ENCODE data around the gene IGFALS.
"Not testable (repeated sequence)": the region's sequence is repeated elsewhere in the genome, so short reads cannot be mapped to it uniquely, and the experiment has no call there.

Gene IGFALS

DNA sequence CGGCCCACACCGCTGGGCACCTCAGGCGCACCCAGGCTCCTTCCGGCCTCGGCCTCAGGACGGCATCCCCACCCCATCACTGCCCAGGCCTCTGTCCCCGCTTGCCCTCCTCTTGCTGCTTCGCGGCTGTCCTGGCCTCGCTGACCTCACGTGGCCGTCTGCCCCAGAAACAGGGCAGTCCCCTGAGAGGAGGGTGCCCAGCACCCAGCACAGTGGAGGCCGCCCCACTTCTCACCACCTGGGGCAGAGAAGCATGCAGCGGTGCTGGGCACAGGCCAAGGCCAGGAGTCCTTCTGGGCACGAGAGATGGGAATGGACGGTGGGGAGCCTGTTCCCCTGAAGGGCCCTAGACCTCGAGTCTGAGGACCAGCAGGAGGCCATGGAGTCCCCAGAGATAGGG is 24.2 kb upstream of the IGFALS start:
- DNase-seq = no peak

DNA sequence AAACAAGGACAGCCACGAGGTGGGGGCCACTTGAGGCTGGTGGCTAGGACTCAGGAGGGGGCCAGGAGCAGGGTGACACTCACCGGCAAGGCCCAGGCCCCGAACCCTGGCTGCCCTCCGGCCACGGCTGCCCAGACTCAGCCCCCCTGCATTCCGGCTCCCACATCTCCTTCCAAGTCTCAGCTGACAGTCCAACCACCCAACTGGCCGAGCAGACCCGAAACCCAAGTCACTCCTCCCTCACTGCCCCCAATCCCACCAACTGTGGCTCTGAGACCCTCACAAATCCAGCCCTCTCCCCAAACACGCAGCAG is 23.7 kb upstream of the IGFALS start:
- no peak for DNase-seq

DNA sequence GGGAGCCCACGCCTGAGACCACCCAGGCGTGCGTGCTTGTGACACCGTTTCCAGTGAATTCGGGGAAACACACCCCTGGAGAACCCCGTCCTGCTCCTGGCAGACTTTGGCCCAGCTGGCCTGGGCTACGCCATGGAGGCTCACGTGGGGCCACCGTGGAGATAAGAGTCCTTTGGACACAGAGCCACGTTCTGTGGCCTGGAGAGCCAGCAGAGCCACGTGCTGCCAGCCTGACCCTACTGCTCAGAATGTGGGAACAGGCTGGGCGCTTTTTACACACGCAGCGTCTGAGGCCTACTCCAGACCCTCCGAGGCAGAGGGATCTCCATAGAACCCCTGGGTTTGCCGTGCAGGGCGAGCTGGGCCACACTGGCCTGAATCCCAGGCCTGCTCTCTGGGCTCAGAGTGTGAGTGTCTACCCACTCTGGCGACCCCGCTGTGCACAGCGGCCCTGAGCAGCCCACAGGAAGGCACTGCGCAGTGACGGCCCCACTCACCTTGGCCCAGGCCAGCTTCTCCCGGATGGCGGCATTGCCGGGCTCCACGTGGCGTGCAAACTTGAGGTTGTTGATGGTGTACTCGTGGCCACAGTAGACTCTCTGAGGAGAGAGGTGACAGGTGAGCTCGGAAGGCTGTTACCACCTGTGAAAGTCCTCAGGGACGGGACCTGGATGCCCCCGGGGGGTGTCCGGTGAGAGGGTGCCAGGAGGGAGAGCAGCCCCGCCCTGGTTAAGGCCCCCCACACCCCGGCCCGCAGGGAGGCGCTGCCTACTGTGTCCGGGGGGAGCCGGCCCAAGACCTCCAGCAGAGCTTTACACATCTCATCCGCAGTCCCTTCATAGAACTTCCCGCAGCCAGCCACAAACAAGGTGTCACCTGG is 23.1 kb upstream of the IGFALS start:
- DNase-seq = no peak

DNA sequence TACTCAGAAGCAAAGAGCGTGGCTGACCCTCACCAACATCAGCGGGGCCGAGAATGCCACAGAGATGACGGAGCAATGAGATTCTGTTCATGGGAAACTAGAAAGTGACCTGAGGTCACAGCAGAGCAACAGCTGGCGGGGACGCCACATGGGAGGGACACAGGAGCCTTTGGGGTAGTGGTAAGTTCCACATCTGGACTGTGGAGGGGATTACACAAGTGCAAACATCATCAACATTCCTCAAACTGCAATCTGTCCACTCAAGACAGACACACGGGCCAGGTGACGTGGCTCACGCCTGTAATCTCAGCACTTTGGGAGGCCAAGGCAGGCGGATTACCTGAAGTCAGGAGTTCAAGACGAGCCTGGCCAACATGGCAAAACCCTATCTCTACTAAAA is 22.0 kb upstream of the IGFALS start:
- no peak for DNase-seq

DNA sequence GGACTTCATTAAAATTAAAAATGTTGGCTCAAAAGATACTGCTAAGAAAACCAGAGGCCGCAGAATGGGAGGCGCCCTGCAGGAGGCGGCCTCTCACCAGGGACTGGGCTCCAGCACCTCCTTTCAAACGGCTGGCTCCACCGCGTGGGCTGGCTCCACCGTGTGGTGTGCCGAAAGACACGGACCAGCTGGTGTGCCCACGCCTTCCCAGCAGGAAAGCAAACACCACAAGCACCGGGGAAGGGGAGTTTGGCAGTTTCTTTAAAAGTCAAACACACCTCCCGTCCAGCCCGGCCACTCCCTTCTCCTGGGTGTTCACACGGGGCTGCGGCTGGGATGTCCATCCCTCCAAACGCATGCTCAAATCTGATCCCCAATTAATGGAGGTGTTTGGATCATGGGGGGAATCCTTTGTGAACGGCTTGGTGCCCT is 19.2 kb upstream of the IGFALS start:
- peak; percentile 74 for DNase-seq

DNA sequence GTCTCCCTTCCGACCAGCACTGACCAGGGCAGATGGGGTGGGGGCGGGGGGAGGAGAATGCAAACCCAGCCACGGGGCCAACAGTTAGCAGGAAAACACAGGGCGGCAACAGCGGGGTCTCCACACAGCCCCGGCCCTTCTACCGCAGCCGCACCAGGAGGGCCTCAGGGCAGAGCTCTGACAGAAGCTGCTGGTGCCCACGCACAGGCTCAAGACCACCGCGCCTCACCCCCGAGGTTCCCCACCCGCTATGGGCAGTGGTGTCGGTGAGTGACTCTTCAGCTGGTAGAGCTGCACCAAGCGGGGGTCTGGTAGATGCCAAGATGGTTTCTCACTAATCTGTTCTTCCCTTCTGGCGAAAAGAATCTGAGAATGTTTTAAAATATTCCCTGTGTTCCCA is 17.0 kb upstream of the IGFALS start:
- no peak for DNase-seq

DNA sequence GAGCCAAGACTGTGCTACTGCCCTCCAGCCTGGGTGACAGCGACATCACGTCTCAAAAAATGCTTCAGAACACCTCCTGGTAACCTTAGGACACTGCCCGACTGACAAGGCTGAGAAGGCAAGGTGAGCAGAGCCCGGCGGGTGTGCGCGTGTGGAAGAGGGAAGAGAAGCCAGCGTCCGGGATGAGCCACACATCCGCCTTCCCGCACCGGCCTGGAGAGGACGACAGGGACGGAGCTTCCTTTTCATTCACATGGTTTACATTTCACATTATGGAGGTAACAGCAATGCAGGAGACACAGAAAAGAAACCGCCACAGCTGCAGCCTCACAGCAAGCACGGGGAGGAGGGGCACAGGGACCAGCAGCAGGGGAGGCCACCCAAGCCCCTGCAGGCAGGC is 16.6 kb upstream of the IGFALS start:
- no peak for DNase-seq

DNA sequence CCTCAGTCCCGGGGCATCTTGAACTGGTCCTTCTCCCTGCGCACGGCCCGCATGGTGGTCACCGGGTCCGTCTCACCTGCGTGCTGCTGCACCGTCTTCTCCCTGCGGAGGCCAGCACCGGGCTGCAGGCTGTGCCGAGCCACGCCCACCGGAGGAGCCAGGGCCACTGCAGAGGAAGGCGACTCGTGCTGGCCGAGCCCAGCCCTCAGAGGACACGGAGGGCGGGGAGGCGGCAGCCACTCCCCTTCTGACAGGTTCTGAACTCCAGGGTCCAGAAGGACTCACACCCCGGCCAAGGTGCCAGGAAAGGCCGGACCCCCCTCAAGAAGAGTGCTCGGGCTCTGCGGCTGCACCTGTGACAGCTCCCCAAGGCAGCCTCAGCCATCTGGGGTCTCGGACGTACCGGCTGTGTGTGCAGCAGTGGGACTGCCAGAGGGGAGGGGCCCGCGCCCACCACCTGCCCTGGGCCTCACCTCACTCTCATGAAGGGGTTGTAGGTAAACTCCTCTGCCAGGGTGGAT is 15.8 kb upstream of the IGFALS start:
- no peak for DNase-seq

DNA sequence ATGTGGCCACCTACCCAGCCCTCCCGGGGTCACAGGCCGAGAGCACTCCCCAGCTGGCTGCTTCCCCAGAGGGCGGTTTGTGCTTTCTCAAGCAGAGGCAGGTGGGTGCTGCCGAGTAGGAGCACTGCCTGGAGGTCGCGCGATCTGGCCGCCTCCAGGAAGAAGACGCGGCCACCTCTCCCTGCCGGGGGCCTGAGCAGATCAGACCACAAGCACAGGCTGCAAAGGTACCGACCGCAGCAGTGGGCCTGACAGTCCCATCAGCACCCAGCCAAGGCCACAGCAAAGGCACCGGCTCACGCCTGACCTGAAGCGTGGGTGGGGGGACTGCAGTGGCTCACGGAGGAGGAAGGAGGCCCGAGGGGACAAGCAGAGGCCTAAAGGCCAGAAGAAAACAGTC is 15.2 kb upstream of the IGFALS start:
- no peak for DNase-seq

DNA sequence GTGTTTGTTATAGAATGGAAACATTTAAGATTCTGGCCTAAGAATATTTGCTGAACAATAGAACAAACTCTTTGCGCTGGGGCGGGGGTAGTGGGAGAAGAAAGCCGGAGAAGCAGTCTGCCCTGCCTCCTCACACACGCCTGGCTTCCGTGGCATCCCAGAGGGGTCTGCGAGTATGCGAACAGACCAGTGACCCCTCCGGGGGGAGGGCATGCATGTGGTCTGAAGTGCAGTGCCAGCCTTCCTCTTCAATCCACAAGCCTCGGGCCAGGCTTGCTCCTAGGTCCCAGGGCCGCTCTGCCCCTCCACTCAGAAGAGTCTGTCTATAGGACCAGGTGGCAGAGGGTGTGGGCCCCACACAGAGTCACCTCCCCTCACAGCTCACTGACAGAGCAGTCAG is 14.1 kb upstream of the IGFALS start:
- DNase-seq = no peak

DNA sequence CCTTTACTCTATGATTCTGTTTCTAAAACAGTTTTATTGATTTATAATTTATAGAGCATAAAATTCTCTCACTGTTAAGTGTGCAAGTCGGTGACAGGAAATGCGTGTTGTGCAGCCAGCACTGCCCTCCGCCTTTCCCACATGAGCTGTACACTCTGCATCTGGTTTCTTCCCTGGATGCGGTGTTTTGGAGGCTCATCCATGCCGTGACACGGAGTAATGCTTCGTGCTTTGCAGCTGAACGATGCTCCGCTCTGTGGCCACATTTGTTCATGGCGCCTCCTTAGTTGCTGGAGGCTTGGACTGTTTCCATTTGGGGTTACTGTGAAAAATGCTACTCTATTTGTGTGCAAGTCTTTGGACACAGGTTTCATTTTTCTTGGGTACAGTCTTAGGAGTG is 7.2 kb upstream of the IGFALS start:
- no peak for DNase-seq

DNA sequence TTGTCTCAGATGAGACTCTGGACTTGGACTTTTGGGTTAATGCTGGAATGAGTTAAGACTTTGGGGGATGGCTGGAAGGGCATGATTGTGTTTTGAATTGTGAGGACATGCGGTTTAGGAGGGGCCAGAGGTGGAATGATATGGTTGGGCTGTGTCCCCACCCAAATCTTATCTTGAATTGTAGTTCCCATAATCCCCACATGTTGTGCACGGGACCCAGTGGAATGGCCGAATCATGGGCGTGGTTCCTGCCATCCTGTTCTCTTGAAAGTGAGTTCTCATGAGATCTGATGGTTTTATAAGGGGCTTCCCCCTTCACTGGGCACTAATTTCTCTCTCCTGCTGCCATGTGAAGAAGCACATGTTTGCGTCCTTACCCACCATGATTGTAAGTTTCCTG is 5.8 kb upstream of the IGFALS start:
- DNase-seq = not testable (repeated sequence)

DNA sequence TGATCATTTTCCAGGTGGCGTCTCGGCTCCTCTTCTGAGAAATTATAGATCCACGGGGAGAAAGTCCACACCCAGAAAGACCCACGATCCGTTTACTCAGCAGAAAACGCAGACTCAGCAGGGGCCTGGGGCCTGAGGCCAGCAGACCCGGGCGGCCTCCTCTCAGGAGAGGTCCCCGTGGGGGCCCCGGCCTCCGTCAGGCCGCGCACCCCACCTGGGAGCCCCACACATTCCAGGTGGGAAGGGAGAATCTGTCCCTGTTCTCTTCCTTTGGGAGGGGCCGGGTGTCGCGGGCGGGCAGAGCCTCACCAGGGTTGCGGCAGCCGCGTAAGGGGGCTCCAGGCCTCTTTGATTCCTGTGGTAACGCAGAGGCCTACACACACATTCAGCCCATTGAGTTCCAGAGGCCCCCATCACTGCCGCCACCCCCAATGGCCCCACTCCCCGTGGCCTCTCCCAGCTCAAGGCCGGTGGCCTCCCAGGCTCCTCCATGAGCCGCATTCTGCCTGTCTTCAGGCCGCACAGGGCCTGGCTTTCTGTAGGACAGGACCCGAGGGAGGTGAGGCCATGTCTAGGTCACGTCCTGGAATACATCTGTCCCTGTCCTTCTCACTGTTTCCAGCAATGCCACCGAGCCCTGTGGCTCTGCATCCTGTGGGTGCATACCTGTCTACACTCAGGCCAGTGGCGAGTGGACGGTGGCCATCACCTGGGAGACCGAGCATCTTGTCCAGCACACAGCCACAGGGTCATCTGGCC is 1.6 kb upstream of the IGFALS start:
- DNase-seq = no peak

DNA sequence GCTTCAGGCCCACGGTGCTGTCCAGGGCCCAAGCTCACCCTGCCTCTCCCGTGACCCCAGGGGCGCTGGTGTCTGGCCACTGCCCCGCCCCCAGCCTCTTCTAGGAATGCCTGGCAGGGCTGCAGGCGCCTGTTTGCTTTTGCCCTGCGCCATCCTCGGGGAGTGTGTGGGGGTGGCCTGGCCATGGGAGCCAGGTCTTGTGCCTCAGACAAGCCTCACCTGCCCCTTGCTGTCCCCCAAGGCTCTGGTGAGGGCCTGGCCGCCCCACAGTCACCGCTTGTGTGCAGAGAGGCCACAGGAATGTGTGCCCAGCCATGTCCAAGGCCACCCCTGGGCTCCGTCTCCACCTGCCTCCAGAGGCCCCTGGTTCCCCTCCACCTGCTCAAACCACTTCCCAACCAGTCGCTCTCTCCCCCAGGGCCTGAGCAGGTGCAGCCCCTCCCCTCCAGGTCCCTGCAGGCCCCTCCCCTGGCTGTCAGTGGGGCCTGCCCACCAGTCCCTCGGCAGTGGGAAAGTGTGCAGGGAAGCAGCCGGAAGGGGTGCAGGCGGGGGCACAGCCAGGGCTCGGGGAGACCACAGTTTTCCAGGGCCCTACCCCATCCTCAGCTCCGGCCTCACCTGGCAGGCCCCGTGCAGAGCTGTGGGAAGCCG is 841 bp upstream of the IGFALS start:
- peak; percentile 47 for DNase-seq

DNA sequence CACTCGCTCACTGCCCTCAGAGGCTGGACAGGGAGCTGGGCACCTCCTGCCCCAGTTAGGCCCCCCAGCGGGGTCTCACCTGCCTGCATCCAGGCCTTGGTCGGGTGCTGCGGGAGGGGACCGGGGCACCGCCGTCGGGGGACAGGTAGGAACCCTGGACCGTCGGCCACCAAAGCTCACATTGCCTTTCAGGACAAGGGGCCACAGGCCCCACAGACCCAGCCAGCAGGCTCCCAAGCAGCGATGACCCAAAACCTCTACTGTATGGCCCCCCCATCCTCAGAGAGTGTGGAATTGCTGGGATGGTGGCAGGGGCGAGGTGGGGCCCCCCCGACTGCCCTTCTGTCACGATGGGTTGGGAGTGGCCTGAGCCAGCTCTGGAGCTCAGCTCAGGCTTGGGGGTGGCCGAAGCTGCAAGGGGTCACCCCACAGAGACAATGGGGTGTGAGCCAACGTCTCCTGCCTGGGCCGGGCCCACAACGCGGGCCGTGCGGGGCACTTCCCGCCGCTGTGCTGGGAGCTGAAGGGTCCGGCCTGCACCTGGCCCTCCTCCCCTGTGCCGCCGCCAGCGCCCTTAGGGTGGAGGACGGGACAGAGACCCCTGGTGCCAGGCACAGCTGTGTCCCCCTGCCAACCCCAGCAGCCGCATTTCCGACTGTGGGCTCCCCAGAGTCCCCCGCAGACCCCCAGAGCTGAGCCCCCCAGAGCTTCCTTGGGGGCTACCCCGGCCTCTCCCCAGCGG is 498 bp downstream of the IGFALS start:
- DNase-seq = peak; percentile 42

DNA sequence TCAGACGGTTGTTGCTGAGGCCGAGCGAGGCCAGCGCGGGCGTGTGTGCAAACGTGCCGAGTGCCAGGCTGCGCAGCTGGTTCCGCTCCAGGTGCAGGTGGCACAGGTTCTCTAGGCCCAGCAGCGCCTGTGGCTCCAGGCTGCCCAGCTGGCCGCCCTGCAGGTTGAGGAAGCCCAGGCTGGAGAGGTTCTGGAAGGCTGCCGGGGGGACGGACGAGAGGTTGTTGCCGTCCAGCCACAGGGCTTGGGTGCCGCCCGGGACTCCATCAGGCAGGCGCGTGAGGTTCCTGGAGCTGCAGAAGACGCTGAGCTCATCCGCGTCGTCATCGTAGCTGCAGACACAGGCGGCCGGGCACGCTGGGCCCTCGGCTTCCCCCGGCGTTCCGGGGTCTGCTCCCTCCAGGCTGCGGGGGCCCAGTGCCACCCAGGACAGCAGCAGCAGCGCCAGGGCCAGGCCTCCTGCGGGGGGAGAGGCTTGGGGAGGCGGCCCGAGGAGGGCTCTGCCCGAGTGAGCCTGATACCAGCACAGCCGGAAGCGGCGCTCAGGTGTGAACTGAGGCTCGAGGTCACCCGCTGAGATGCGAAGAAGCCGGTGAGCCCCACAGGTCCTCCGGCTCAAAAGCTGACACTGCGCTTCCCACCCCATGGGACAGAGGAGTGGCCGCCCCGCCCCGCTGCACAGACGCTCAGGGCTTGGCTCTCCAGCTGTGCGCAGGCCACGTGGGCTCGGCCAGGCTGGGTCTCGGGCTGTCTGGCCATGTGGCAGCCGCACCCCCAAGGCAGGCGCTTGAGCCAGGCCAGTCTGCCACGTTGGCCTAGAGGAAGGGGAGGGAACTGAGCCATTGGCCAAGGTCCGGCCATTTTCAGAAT is 1.3 kb downstream of the IGFALS start:
- DNase-seq = peak; percentile 44

DNA sequence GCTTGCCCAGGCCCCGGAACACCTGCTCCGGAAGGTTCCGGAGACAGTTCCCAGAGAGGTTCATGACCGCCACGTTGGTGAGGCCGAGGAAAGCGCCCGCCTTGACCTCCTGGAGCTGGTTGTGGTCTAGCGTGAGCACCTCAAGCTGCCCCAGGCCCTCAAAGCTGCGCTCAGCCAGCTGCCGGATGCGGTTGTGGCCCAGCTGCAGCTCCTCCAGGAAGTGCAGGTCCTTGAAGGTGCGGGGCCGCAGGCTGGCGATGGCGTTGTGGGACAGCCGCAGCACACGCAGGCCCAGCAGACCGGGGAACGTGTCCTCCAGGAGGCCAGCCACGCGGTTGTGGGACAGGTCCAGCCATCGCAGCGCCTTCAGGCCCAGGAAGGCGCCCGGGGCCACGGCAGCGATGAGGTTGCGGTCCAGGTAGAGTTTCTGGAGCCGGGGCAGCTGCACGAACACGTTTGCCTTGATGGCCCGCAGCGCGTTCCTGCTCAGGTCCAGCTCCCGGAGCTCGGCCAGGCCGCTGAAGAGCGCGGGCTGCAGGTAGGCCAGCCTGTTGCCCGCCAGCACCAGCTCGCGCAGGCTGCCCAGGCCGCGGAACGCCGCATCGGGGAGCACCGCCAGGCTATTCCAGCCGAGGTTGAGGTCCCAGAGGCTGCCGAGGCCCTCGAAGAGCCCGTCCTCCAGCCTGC is 2.1 kb downstream of the IGFALS start:
- no peak for DNase-seq

DNA sequence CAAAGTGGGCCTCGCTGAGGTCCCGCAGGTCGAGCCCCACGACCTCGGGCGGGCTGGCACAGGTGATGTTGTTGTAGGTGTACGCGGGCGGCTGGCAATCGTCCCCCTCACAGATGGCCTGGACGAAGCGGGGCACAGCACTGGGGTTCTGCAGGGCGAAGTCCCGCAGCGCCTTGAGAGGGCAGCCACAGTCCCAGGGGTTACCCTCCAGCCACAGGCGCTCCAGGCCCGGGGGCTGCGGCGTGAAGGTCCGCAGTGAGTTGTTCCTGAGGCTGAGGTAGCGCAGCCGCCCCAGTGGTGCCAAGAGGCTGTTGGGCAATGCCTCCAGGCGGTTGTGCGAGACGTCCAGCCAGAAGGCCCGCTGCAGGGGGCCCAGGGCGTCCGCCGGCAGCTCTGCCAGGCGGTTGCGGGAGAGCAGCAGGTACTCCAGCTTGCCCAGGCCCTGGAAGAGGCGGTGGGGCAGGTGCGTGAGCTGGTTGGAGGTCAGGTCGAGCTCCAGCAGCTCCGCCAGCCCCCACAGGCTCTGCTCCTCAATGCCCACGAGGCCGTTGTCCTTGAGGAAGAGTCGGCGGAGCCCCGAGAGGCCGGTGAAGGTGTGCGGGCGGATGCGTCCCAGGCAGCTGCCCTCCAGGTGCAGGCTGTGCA is 2.8 kb downstream of the IGFALS start:
- no peak for DNase-seq

DNA sequence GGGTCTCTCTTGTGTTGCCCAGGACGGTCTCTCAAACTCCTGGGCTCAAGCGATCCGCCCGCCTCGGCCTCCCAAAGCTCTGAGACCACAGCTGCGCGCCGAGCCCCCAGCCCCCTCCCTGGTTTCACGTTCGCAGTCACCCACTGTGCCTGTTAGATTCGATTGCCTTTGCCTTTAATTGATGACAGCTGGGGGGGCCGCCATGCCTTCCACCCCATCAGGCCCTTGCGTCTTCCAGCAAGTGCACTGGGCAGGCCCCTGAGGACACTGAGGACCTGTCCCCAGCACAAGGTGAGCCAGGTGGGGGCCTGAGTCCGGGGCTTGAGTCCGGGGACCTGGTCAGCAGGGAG is 3.3 kb downstream of the IGFALS start:
- DNase-seq = no peak

DNA sequence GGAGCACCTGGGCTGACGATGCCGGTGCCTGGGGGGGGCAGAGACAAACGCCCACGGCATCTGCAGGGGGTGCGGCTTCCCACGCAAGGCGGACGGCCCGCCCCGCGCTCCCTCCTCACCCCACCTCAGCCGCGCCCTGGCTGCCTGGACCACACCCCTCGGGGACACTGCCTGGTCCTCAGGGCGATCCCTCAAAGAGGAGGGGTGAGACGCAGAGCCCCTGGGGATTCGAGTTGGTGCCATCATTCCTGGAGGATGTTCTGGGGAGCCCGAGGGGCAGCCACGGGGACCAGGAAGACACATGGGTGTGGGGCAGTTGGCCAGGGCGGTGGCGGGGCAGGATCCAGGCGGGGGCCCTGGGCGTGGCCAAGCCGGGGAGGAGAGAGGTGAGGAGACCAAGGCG is 3.9 kb downstream of the IGFALS start:
- DNase-seq = peak; percentile 47

DNA sequence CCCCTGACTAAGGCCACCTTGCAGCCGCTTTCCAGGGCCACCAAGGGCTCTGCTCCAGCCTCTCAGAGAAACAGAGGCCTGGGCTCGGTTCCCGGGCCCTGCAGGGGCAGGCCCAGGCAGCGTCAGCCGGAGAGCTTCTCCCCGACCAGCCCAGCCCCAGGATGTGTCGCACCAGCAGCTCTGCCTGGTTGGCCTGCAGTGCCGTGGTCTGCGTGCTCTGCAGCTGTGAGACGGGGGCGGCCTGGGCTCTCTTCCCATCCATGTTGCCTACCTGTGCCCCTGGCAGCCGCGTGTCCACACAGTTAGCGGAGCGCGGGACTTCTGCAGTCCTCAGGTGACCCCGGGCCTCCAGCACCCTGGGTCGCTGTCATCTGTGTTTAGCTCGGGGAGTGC is 4.8 kb downstream of the IGFALS start:
- DNase-seq = peak; percentile 43
